T-cell (primary cell): Measurements from ENCODE around the gene SPATA3. TPM values are rescaled to one million over a fixed set of nuclear protein-coding genes. Genes with fewer than 3 reads are reported as not detected.

ENCODE experiments used
- ATAC-seq, 4 experiments: fragments of 200-7000 bp in 3 of 4; fragments of 150-1000 bp in 1 of 4; cut with Tn5 transposase; replicated peaks in 1 of 4; 1 replicate in 3 of 4; 2 replicates in 1 of 4; pipeline ENCODE4 v1.10.0; 2021; ENCODE audit warnings: moderate library complexity in 3 of 4, mild to moderate bottlenecking in 2 of 4, moderate number of reproducible peaks in 1 of 4
- CTCF ChIA-PET, 2 donors: fragments of 300-600 bp; sonication (Branson Sonifier 250); formaldehyde crosslinking; loops; one replicate each; lab custom pipeline; 2022; ENCODE audit warnings: antibody characterized with exemption in 2 of 2; lab: Charles Lee
- POLR2A ChIA-PET, 2 donors: fragments of 300-600 bp; sonication (Branson Sonifier 250); formaldehyde crosslinking; loops; one replicate each; lab custom pipeline; 2022; ENCODE audit warnings: antibody characterized with exemption in 2 of 2; lab: Charles Lee
- DNase-seq, 35 experiments: peaks; one replicate each; pipeline versions ENCODE4 v3.0.0 to v3.0.0-alpha.2; 2013 to 2023
- H3K27ac ChIP-seq: one replicate; pipeline ENCODE4 v1.5.1; 2013; ENCODE audit warnings: low read length
- H3K27me3 ChIP-seq, 2 experiments: replicated peaks in 1 of 2; 1 replicate in 1 of 2; 2 replicates in 1 of 2; pipeline versions ENCODE4 v1.6.1 to v1.7.0; 2013; ENCODE audit warnings: low read length in 1 of 2, mixed read lengths in 1 of 2; ENCODE audit not compliant: control insufficient read depth in 2 of 2, insufficient read depth in 2 of 2; ENCODE audit errors: extremely low read depth in 1 of 2
- H3K36me3 ChIP-seq, 2 donors: 1 replicate in 1 of 2; 2 replicates in 1 of 2; pipeline versions ENCODE4 v1.6.1 to v1.7.0; 2013; ENCODE audit warnings: low read length in 1 of 2; ENCODE audit not compliant: control insufficient read depth in 2 of 2, insufficient read depth in 1 of 2; ENCODE audit errors: extremely low read depth in 1 of 2
- H3K4me1 ChIP-seq, 2 experiments: 1 replicate in 1 of 2; 2 replicates in 1 of 2; pipeline versions ENCODE4 v1.6.1 to v1.7.0; 2013; ENCODE audit warnings: low read length in 2 of 2, mixed read lengths in 1 of 2; ENCODE audit not compliant: insufficient read depth in 2 of 2, control insufficient read depth in 1 of 2; ENCODE audit errors: extremely low read depth in 1 of 2
- H3K4me3 ChIP-seq, 2 donors: 1 replicate in 1 of 2; 2 replicates in 1 of 2; pipeline versions ENCODE4 v1.5.1 to v1.7.0; 2013; ENCODE audit warnings: mild to moderate bottlenecking in 2 of 2, low read length in 1 of 2, moderate library complexity in 1 of 2; ENCODE audit not compliant: control insufficient read depth in 1 of 2; ENCODE audit errors: extremely low read depth in 1 of 2
- H3K9me3 ChIP-seq: 2 replicates; pipeline ENCODE4 v1.7.0; 2013
- H3K27ac Mint-ChIP-seq, 2 donors: one replicate each; pipeline ENCODE4 v1.8.0; 2020 to 2021; ENCODE audit warnings: mild to moderate bottlenecking in 2 of 2, mixed read lengths in 2 of 2
- H3K27me3 Mint-ChIP-seq, 2 donors: one replicate each; pipeline ENCODE4 v1.8.0; 2021 to 2022; ENCODE audit warnings: mixed read lengths in 2 of 2
- H3K36me3 Mint-ChIP-seq: one replicate; pipeline ENCODE4 v1.8.0; 2021; ENCODE audit warnings: mixed read lengths
- H3K4me1 Mint-ChIP-seq, 3 donors: one replicate each; pipeline ENCODE4 v1.8.0; 2020 to 2022; ENCODE audit warnings: mixed read lengths in 3 of 3, mild to moderate bottlenecking in 1 of 3
- H3K4me3 Mint-ChIP-seq, 3 donors: one replicate each; pipeline ENCODE4 v1.8.0; 2020 to 2022; ENCODE audit warnings: mild to moderate bottlenecking in 3 of 3, mixed read lengths in 3 of 3, moderate library complexity in 3 of 3
- H3K9me3 Mint-ChIP-seq, 3 donors: one replicate each; pipeline ENCODE4 v1.8.0; 2020 to 2022; ENCODE audit warnings: mixed read lengths in 3 of 3
- WGBS: methylation state at CpG from one replicate; pipeline ENCODE4 v1.1.5; 2013; ENCODE audit warnings: missing lambda C conversion rate; ENCODE audit not compliant: insufficient coverage; 5-methylcytosine and 5-hydroxymethylcytosine counted together
- total RNA-seq, 35 experiments: library from RNA in 6 of 35; stranded (reverse) in 6 of 35; fragments of 120-200 nt in 1 of 35; gene quantifications; one replicate each; pipeline versions ENCODE4 v1.2.1 to v1.2.4 and lab custom pipeline; 2013 to 2026

The SPATA3 gene
- total RNA-seq, 5 donors from 2014 or later (not counting 1 experiment from before 2014, with no cell fraction given): not detected

DNA sequence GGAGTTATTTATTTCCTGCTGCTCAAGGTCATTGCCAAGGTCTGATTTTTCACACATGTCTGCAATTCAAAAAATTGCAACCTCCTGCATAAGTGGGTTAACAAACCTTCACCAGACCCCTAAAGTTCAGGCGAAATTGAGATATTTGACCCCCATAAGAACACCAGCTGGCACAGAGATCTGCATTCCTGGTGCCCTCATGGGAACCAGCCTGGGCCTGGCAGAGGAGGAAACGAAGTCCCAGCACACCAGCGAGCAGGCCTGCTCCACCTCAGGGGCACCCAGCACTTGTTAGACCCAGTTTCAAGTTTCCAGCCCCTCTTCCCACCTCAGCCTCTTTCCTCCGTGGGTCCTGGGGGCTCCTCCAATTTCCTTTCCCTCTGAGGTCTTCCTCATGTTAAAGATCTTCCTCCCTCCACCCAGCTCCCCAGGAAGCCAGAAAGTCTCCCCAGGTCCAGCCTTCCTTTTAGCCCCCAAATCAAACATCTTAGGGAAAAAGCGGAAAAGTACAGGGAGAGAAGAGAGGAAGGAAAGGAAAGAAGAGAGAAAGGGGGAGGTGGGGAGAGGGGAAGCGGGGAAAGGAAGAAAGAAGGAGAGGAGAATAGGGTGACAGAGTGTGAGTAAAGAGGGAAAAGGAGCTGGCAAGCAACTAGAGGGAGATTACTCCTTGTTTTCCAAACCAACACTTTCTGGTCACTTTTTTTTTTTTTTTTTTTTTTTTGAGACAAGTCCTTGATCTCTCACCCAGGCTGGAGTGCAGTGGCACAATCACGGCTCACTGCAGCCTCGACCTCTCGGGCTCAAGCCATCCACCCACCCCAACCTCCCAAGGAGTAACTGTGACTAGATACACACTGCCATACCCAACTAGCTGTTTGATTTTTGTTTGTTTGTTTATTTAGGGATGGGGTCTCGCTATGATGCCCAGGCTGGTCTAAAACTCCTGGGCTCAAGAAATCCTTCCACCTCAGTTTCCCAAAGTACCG, 37.5 kb downstream of the SPATA3 start:
- peaks cover 0 to 12% (median 0%) of the 10 kb centered on the region in 3 donors for H3K4me1 Mint-ChIP-seq
- no peaks in the 10 kb centered on the region for H3K36me3 Mint-ChIP-seq
- no peaks in the 10 kb centered on the region for H3K9me3 Mint-ChIP-seq
- no peaks in the 10 kb centered on the region for H3K9me3 ChIP-seq
- ChIA-PET CTCF (no interaction called here), POLR2A (no interaction called here)
- no peaks in the 10 kb centered on the region for H3K36me3 ChIP-seq
- no peak overlapping the region for H3K27ac Mint-ChIP-seq
- no peak overlapping the region for H3K27ac ChIP-seq
- no peak overlapping the region for H3K4me3 ChIP-seq
- WGBS: 69% methylated on average over 5 of the region's 11 CpGs
- H3K4me3 Mint-ChIP-seq: no peak overlapping the region
- peaks cover 29 to 38% of the 10 kb centered on the region in 2 donors for H3K27me3 Mint-ChIP-seq
- DNase-seq (no peak), ATAC-seq (no peak)
- peaks cover 0 to 39% of the 10 kb centered on the region in 2 experiments for H3K27me3 ChIP-seq
- peaks cover 0 to 6% of the 10 kb centered on the region in 2 experiments for H3K4me1 ChIP-seq

GRCh38 chr2:231034291-231034882, 38.5 kb downstream of the SPATA3 start:
- H3K36me3 ChIP-seq: no peaks in the 10 kb centered on the region
- POLR2A ChIA-PET: no interaction called here
- WGBS: no CpG with 5 or more reads among the region's 4 CpGs

GRCh38 chr2:231036131-231036530, 40.2 kb downstream of the SPATA3 start:
- Mint-ChIP-seq H3K36me3 (no peaks in the 10 kb centered on the region), H3K9me3 (no peaks in the 10 kb centered on the region), H3K27me3 (peaks cover 53 to 56% of the 10 kb centered on the region in 2 donors), H3K27ac (no peak overlapping the region), H3K4me1 (peaks cover 0 to 16% (median 0%) of the 10 kb centered on the region in 3 donors), H3K4me3 (peak overlapping the region in 1 of 3 donors; percentile 40)
- Histone ChIP-seq H3K27ac (no peak overlapping the region), H3K36me3 (no peaks in the 10 kb centered on the region), H3K4me3 (no peak overlapping the region), H3K27me3 (peaks cover 0 to 52% of the 10 kb centered on the region in 2 experiments), H3K9me3 (no peaks in the 10 kb centered on the region), H3K4me1 (peaks cover 0 to 6% of the 10 kb centered on the region in 2 experiments)
- ChIA-PET POLR2A (no interaction called here), CTCF (interaction anchor here in 1 of 2 donors (0.8 kb wide), 1 partner anchor 17 kb away, joined by 5 read pairs; no protein-coding TSS in a partner anchor)
- ATAC-seq (no peak), DNase-seq (no peak)
- WGBS: 100% methylated on average over 1 of the region's 4 CpGs

More at GRCh38 chr2:231034291-231034882, 38.5 kb downstream of the SPATA3 start:
- H3K27me3 Mint-ChIP-seq: peaks cover 36 to 45% of the 10 kb centered on the region in 2 donors
- peaks cover 0 to 44% of the 10 kb centered on the region in 2 experiments for H3K27me3 ChIP-seq
- no peak overlapping the region for H3K4me3 ChIP-seq
- no peaks in the 10 kb centered on the region for H3K9me3 Mint-ChIP-seq
- no peaks in the 10 kb centered on the region for H3K36me3 Mint-ChIP-seq
- no peak for DNase-seq
- H3K4me1 ChIP-seq: peaks cover 0 to 6% of the 10 kb centered on the region in 2 experiments
- no peak overlapping the region for H3K4me3 Mint-ChIP-seq
- peaks cover 0 to 16% (median 0%) of the 10 kb centered on the region in 3 donors for H3K4me1 Mint-ChIP-seq
- no peak for ATAC-seq
- no peak overlapping the region for H3K27ac Mint-ChIP-seq
- no peak overlapping the region for H3K27ac ChIP-seq
- no peaks in the 10 kb centered on the region for H3K9me3 ChIP-seq
- CTCF ChIA-PET: interaction anchor here in 1 of 2 donors (0.7 kb wide), 1 partner anchor 201 kb away, joined by 3 read pairs; no protein-coding TSS in a partner anchor

- Mint-ChIP-seq H3K27me3 (peaks cover 58 to 61% of the 10 kb centered on the region in 2 donors), H3K4me1 (peaks cover 0 to 16% (median 0%) of the 10 kb centered on the region in 3 donors), H3K36me3 (no peaks in the 10 kb centered on the region), H3K9me3 (no peaks in the 10 kb centered on the region), H3K4me3 (peak overlapping the region; percentile 17 to 40 (median 31)), H3K27ac (no peak overlapping the region)
- no peak for DNase-seq
- CTCF ChIA-PET: no interaction called here
- Histone ChIP-seq H3K27me3 (peaks cover 0 to 57% of the 10 kb centered on the region in 2 experiments), H3K9me3 (no peaks in the 10 kb centered on the region), H3K4me1 (peaks cover 0 to 6% of the 10 kb centered on the region in 2 experiments), H3K36me3 (no peaks in the 10 kb centered on the region), H3K4me3 (no peak overlapping the region), H3K27ac (no peak overlapping the region)
- 58% methylated on average over 3 of the region's 12 CpGs for WGBS
- ATAC-seq: no peak
- POLR2A ChIA-PET: no interaction called here
Measured at GRCh38 chr2:231036578-231037106, 40.7 kb downstream of the SPATA3 start.

- Histone ChIP-seq H3K27ac (no peak within 1 kb of the TSS), H3K36me3 (no peaks in the 10 kb centered on the region), H3K4me1 (peaks cover 0 to 6% of the 10 kb centered on the region in 2 experiments), H3K9me3 (no peaks in the 10 kb centered on the region), H3K27me3 (peaks cover 0 to 61% of the 10 kb centered on the region in 2 experiments), H3K4me3 (peak within 1 kb of the TSS in 1 of 2 donors; percentile 52)
- under 1% methylated on average over 48 of the region's 61 CpGs for WGBS
- peak in 2 of 4 experiments; percentile 39 for ATAC-seq
- no peak for DNase-seq
- Mint-ChIP-seq H3K36me3 (no peaks in the 10 kb centered on the region), H3K9me3 (no peaks in the 10 kb centered on the region), H3K4me1 (peaks cover 0 to 16% (median 0%) of the 10 kb centered on the region in 3 donors), H3K27ac (peak within 1 kb of the TSS in 1 of 2 donors; percentile 67), H3K27me3 (peaks cover 62 to 66% of the 10 kb centered on the region in 2 donors), H3K4me3 (peak within 1 kb of the TSS; percentile 47 to 65 (median 50))
- ChIA-PET CTCF (no interaction called here), POLR2A (no interaction called here)
Measured at GRCh38 chr2:231037202-231037730, 41.3 kb downstream of the SPATA3 start, which contains the start of gene C2orf72. Gene C2orf72, plus strand, starts transcription at chr2:231037523. Its CDS starts 43 bp downstream, at chr2:231037566.
